GM21381 (cell line): ENCODE results near the gene SPDYE16.
"Not testable (repeated sequence)": the region's sequence is repeated elsewhere in the genome, so short reads cannot be mapped to it uniquely, and the experiment has no call there.

Source experiments
- ATAC-seq: cut with Tn5 transposase; IDR thresholded peaks from one replicate; pipeline ENCODE4 v1.9.1; 2021; ENCODE audit warnings: mild to moderate bottlenecking, moderate library complexity; ENCODE audit not compliant: unreplicated experiment

SPDYE16 gene

DNA sequence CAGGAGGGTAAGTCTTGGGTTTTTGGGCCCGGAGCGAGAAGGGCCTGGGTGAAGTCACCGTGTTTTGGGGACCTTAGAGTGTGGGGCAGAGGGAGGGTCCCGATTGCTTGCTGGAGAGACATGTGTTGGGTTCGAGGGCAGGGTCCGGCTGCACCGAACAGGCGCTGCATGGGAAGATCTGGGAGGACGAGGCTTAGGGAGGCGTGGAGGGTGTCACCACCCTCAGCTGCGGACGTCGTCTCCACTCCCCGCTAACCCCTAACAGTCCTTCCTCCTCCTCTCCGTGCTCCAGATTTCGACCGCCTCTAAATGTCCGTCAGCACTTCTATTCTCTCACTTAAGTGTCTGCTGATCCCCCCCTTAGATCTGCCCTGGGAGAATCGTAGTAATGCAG is 6.8 kb upstream of the SPDYE16 start:
- ATAC-seq, result not testable (repeated sequence)

DNA sequence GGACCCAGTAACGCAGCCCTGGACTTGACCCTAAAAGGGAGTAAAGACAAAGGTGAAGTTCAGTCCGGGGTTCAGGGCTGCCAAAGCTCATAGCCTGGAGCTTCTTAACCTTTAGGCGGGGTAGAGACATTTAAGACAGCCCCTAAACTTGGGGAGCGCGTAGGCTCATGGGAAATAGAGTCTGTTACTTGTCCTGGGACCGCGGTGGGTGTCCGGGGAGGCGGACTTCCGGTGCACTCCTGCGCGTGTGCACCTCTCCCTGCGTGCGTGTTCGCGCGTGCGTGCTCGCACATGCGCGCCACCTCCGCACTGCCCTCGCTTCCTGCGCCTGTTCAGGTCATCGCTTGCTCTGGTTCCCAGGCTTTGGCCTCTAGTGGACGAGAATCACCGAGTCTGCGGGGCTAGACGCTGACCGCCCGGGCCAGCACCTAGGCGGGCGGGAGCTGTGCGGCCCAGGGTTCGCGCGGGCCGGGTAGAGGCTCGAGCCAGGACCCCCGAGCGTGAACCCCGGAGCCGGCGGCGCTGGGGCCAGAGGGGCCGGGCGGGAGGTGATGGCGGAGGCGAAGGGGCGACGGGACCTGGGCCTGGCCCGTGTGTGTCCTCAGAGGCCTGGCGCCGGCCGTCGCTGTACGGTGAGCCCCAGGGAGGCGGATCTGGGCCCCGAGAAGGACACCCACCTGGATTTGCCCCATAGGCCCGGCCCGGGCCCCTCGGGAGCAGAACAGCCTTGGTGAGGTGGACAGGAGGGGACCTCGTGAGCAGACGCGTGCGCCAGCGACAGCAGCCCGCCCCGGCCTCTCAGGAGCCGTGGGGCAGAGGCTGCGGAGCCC is 6.1 kb upstream of the SPDYE16 start:
- ATAC-seq, result peak; percentile 99

DNA sequence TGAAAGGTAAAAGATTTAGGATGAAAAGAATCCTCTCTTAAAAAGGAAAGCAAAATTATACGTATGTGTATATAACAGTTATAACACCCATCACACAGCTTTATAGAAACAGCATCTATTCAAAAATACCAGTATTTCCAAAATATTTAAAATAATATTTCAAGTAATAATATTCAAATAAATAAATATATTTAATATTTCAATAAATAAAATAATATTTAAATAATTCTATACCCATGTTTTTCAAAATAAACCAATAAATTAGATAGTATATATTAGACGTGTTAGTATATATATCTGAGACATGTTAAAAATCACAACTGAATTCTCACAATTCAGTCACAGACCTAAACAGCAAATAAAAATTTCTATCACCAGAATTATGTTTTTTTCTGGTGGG is 11.5 kb downstream of the SPDYE16 start:
- ATAC-seq, result not testable (repeated sequence)

DNA sequence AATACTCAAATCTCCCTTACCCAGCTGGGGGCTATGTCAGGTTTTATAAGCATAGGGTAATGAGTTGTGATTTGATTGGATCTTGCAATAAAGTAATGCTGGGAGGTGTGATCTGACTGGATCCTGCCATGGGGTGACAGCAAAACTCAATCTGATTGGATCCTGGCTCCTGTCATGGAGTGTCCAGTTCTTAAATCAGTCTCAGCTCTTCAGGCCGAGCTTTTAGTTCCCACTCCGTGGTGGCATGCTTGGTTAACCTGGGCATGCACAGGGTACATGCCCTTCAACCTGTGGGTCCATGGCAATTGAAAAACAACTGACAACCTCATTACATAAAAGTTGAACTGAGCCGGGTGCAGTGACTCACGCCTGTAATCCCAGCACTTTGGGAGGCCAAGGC is 16.9 kb downstream of the SPDYE16 start:
- ATAC-seq, result not testable (repeated sequence)

DNA sequence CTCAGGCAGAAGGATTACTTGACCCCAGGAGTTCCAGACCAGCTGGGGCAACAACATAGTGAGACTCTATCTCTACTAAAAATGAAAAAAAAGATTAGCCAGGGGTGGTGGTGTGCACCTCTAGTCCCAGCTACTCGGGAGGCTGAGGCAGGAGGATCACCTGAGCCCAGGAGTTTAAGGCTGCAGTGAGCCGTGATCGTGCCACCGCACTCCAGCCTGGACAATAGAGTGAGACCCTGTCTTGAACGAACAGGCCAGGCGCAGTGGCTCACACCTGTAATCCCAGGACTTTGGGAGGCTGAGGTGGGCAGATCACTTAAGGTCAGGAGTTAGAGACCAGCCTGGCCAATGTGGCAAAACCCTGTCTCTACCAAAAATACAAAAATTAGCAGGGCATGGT is 26.2 kb downstream of the SPDYE16 start:
- not testable (repeated sequence) for ATAC-seq

DNA sequence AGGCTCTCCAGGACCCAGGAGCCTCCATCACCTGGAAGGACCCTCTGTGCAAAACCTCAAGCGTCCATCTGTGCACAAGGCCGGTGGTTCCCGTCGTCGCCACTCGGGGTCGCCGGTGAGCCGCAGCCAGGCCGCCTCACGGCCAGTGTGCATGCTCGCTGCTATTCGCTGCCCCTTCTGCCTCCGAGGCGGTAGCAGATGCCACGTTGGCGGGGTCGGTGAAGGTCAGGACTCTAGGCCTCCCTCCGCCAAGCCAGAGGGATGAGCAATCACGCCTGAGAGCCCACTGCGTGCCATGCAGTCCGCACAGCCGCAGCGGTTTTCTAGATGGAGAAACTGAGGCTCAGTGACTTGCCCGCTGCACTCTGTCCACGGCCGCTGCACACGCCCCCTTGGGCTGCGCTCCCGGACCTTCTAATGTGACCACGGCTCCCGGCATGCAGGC is 27.1 kb downstream of the SPDYE16 start:
- no peak for ATAC-seq

DNA sequence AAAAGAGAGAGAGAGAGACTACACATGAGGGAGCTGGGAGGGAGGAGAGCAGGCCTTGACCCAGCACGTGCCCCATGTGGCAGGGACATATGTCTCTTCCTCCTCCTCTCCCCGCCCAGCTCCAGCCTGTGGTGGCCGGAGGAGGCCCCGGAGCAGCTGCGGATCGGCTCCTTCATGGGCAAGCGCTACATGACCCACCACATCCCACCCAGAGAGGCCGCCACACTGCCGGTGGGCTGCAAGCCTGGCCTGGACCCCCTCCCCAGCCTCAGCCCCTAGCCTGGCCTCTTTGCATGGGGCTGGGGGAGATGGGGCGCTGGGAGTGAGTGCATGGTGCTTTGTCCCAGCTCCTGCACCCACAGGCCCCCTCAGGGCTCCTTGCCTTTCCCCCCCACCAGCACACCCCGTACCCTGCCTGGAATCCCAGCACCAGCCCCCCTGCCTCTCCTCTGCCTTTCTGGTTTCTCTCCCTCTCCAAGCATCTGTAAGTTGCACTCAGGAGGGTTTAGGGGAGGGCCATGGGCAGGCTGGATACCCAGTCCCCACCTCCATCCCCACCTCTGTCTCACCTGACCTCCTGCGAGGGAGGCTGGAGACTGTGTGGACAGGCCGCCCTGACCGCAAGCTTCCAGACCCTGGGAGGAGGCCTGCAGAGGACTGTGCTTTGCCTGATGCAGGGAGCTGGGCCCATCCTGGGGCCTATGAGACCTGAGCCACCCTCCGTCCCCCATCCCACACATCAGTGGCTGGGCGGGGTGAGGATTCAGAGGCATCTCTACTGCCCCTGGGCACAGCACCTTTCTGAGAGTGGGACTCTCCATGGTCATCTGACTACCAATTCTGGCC is 27.9 kb downstream of the SPDYE16 start:
- no peak for ATAC-seq

DNA sequence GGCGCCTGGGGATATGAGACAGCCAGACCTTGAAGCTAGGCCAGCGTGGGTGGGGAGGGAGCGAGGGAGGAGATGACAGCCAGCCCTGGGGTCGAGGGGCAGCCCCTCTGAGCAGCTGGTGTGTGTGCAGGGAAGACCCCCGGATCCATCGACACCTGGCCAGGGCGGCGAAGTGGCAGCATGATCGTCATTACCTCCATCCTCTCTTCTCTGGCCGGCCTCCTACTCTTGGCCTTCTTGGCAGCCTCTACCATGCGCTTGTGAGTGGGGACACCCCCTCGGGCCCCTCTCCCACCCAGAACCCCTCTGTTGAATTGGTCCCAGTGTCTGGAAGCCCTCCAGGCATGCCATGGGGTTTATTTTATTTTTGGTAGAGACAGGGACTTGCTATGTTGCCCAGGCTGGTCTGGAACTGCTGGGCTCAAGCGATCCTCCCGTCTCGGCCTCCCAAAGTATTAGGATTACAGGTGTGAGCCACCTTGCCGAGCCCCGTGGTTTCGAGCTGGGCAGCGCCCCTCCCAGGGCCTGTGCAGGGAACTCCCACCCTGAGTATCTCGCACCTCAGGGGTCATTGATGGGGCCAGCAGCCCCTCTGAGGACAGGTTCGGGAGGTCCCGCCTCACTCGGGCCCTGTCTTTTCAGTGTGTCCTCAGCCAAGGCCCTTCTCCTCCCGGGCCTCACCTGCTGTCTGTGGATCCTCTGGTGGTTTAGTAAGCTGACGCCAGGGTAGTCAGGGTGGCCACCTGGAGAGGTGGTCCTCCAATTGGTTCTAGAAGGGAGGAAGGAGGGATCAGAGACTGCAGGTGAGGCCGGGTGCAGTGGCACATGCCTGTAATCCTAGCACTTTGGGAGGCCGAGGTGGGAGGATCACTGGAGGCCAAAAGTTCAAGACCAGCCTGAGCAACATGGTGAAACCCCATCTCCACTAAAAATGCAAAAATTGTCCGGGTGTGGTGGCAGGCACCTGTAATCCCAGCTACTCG is 29.0 kb downstream of the SPDYE16 start:
- no peak for ATAC-seq

DNA sequence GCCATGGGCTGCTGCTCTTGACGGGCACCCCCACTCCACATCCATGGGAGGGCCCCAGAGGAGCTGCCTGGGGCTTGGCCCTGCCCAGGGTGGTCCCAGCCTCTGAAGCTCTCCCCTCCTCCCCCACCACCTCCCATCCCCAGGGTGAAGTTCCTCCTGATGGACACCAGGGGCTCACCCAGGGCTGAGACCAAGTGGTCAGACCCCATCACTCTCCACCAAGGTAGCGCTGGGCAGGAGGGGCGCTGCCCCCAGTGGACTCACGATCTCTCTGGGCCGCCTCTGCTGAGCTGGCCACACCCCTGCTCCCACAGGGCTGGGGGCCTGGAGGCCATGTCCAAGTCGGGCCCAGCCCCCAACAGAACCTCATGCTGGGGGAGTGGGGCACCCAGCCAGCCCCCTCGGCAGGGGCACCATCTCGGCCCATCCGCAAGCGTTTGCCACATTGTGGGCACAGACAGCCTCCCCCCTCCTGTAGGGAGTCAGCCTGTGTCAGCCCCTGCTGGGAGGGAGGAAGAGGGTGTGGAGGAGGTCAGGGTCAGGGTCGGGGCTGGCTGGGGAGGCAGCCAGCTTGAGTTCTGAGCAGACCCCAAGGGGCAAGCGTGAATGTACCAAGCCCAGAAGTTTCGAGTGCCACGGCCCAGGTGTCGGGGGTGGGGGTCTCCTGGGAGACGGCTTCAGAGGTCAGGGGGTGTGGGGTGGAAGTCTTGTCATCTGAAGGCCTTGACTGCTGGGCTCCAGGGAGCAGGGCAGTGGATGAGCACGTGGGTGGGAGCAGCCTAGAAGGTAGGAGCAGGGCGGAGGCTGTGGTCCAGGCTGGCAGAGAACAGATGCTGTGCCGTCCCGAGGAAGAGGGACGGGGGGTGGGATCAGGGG is 29.9 kb downstream of the SPDYE16 start:
- no peak for ATAC-seq

DNA sequence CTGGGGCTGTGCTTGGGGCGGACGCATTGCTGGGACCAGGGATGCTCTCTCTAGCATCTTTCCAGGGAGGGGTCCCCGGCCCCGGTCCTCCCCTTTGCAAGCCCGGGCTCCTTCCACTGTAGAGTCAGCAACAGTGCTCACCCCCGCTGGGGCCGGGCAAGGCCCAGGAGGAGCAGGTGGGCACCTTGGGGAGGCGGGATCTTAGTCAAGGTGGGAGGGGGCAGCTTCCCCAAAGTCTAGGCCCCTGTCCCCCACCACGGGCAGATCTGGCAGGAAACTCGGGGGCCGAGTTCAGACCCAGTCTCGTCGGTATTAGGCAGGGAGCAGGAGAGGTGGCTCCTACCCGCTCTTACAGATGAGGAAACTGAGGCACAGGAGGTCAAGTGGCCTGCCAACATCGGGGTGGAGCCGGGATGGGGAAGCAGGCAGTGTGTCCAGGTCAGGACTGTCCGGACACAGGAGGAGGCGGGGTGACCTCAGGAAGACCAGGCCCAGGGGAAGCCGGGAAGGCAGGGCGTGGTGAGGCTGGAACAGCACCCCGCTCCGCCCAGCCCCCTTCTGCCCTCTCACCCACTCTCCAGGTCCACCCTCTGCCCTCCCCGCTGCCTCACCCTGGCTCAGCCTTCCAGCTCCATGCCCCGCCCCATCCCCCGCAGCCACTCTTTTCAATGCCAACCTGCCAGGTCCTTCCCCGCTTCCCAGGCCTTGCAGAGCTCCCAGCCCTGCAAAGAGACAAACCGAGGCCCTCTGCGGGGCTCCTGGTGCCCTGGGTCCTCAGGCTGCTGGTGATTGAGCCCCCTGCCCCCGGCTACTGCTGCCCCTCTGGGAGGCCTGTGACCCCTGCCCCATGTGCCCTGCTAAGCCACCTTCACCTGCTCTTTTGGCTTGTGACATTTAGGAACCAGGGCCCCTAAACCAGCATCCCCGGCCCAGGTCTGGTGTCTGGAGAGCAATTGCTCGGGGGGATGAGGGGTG is 30.9 kb downstream of the SPDYE16 start:
- ATAC-seq, result not testable (repeated sequence)

DNA sequence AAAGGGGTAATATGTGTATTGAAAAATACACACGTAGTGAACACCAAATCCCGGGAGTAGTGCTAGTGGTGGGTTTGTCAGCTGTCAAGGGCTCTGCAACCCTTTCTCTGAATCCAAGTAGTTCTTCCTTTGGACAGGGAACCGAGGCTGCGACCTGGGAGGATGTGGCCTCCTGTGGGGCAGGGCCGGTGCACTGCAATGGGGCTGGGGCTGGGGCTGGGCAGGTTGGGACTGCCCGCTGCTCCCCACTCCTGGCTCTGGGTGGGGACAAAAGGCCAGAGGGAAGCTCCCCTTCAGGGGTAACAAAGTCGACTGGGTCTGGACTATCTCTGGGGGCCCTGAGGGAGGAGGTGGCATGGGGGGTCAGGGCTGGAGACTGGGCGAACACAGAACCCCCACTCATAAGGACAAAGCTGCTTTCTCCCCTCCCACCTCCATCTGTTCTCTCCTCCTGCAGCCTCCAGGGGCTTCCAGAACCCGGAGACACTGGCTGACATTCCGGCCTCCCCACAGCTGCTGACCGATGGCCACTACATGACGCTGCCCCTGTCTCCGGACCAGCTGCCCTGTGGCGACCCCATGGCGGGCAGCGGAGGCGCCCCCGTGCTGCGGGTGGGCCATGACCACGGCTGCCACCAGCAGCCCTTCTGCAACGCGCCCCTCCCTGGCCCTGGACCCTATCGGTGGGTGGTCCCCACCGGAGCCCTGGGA is 31.7 kb downstream of the SPDYE16 start:
- not testable (repeated sequence) for ATAC-seq

DNA sequence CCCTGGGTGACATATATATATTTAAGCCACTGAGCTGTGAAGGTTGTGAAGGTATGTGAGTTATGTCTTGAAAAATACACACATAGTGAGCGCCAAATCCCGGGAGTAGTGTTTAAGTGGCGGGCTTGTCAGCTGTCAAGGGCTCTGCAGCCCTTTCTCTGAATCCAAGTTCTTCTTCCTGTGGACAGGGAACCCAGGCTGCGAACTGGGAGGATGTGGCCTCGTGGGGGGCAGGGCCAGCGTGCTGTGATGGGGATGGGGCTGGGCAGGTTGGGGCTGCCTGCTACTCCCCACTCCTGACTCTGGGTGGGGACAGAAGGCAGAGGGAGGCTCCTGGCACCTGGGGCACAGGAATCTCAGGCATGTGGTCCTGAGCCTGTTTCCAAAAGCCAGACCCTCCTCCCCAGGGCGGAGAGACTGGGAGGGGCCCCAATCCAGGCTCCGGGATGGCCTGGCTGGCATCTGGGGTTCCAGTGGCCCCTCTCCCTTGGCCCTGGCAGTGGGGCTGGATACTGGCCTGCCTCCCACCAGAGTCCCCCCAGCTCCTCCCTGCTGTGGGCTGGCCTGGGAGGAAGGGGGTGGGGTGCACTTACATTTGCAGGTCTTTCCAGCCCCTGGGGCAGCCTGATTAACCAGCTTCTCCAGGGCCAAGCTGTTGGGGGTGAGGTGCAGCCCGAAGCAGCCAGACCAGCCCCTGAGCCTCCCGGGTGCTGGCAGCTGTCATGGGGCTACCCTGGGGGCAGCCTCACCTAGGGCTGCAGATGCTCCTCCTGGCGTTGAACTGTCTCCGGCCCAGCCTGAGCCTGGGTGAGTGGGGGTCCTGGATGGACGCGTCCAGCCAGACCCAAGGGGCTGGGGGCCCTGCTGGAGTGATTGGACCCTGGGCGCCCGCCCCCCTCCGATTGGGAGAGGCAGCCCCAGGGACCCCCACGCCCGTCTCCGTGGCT is 32.9 kb downstream of the SPDYE16 start, which contains the start of gene UPK3B:
UPK3B (plus strand) TSS at position 622 of the 947 bp plus-strand sequence; CDS start at position 723, 101 bp downstream.
- no peak for ATAC-seq

DNA sequence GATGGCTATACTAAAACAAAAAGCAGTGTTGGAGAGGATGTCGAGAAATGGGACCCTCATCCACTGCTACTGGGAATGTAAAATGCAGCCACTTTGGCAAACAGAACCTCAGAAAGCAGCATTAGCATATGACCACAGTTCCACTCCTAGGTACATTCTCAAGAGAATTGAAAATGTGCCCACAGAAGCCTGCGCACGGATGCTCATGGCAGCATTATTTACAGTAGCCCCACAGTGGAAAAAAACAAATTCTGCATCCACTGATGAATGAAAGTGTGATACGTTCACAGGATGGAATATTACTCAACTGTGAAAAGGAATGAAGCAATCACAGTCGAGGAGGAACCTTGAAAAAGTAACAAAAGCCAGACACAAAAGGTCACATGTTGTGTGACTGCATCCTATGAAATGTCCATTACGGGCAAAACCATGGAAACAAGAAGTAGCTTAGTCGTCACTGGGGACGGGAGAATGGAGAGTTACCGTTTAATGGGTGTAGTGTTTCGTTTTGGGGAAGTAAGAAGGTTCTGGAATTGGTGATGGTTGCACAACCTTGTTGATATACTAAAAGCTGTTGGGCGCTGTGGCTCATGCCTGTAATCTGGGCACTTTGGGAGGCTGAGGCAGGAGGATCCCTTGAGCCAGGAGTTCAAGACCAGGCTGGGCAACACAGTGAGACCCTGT is 35.2 kb downstream of the SPDYE16 start:
- no peak for ATAC-seq

DNA sequence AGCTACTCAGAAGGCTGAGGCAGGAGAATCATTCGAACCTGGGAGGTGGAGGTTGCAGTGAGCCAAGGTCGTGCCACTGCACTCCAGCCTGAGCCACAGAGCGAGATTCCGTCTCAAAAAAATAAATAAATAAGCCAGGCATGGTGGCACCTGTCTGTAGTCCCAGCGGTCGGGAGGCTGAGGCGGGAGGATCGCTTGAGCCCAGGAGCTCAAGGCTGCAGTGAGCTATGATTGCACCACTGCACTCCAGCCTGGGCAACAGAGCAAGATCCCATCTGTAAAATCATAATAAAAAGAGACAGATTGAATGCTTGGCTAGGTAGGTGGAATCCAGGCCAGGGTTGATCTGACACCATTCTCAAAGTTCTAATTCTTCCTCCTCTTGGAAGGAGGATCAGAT is 36.5 kb downstream of the SPDYE16 start:
- ATAC-seq, result not testable (repeated sequence)

DNA sequence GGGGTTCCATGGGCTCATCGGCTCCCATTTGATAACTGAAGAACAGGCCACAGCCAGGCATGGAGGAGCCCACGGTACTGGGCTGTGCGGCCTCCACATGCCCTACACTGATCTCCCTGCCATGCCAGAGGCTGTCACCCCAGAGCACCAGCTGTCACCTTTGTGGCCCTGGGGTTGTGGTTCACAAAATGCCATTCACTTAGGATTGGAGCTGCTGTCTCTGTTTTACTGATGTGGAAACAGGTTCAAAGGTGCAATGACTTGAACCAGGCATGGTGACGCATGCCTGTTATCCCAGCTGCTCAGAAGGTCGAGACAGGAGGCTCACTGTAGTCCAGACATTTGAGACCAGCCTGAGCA is 37.0 kb downstream of the SPDYE16 start:
- ATAC-seq, result no peak
